GM10266 (cell line): ENCODE results near the gene HSPA4.

ENCODE experiments used
- DNase-seq: peaks from one replicate; pipeline ENCODE4 v3.0.0; 2012; ENCODE audit errors: extremely low spot score
- CTCF ChIP-seq: IDR thresholded peaks from 2 replicates; pipeline ENCODE4 v1.5.1; 2012; ENCODE audit warnings: mild to moderate bottlenecking, low read depth; ENCODE audit not compliant: control insufficient read depth, insufficient read depth; ENCODE audit errors: missing control alignments

HSPA4 gene

GRCh38 chr5:133114166-133114932, 62.5 kb downstream of the HSPA4 start:
- no peak for DNase-seq
- no peak for TF ChIP-seq CTCF

DNA sequence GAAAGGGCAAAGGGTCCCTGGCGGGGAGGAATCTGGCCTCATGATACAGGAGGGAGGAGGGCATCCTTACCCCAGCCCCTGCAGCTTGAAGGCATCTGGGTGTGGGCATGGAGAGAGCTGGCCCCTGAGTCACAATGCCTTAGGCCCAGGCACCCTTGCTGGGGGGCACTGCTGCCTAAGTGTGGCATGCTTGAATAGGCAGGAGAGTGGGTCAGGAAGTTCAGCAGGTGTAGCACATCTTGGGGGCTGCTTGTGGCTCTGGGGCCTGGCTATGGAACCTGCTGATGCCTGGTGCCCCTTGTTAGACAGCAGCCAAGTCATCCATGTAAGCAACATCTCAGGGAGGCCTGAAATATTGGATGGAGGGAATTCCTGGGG, 63.1 kb downstream of the HSPA4 start:
- no peak for TF ChIP-seq CTCF
- no peak for DNase-seq

GRCh38 chr5:133116601-133117000, 64.8 kb downstream of the HSPA4 start:
- TF ChIP-seq CTCF = no peak
- DNase-seq = no peak

- no peak for DNase-seq
- TF ChIP-seq CTCF = no peak
Measured at GRCh38 chr5:133117166-133117911, 65.5 kb downstream of the HSPA4 start.

- no peak for TF ChIP-seq CTCF
Measured at GRCh38 chr5:133117912-133118445, 66.2 kb downstream of the HSPA4 start.

GRCh38 chr5:133118741-133119140, 66.9 kb downstream of the HSPA4 start:
- no peak for TF ChIP-seq CTCF
- DNase-seq = no peak

More at GRCh38 chr5:133117912-133118445, 66.2 kb downstream of the HSPA4 start:
- no peak for DNase-seq

DNA sequence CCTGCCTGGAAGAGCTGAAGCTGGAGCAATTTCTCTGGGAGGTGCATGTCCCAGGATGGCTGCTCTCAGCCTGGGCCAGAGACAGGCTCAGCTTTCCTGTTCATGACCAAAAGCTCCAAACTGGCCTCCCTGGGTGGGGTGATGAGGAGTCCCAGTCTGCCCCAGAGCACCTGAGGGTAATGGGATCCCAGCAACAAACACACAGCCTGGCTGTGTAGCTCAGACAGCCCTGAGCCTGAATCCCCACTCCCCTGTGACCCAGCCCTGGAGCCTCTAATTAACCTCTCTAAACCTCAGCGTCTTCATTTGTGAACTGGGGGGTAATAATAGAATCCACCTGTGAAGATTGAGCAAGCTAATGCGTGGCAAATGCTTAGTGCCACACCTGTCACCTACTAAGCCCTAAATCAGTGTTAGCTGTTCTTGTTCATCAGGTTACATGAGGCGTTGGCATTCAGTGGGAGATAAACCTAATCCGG, 67.5 kb downstream of the HSPA4 start:
- no peak for TF ChIP-seq CTCF
- DNase-seq = no peak
